ENCODE measurements around the gene ENO2.

The ENO2 gene

DNA sequence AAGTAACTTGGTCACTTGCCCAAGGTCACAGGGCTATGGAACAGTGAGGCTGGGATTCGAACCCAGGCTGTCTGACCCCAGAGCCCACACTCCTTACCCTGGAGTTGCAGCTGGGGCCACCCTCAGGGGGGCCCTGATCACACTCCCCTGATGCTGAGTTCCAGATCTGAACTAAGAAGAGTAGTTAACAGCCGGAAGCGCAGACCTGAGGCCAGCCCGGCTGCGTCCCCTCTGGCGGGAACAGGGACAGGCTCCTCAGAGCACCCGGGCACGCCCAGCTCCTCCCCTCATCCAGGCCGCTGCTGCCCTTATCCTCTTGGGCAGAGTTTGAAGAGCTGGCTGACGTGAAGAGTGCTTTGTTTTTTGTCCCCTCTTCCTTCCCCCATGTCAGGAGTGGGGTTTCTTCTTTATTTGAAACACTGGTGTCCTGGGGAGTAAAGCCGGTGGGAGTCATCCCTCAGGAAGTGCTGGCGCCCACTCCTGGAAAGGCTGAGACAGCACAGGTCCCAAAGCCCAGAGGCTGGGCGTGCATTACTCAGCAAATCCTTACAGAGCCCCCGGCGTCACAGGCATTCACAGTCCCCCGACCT lies 47.4 kb downstream of the ENO2 start:
- no peaks in the 10 kb centered on the region for H3K27me3 ChIP-seq (replicated peaks)
- TF ChIP-seq, protein P1, sequence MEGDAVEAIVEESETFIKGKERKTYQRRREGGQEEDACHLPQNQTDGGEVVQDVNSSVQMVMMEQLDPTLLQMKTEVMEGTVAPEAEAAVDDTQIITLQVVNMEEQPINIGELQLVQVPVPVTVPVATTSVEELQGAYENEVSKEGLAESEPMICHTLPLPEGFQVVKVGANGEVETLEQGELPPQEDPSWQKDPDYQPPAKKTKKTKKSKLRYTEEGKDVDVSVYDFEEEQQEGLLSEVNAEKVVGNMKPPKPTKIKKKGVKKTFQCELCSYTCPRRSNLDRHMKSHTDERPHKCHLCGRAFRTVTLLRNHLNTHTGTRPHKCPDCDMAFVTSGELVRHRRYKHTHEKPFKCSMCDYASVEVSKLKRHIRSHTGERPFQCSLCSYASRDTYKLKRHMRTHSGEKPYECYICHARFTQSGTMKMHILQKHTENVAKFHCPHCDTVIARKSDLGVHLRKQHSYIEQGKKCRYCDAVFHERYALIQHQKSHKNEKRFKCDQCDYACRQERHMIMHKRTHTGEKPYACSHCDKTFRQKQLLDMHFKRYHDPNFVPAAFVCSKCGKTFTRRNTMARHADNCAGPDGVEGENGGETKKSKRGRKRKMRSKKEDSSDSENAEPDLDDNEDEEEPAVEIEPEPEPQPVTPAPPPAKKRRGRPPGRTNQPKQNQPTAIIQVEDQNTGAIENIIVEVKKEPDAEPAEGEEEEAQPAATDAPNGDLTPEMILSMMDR (IDR thresholded peaks at IDR 0.05; ENCODE audit: low read depth, low read length, missing control alignments), result peak; percentile 78
- peak; percentile 74 for DNase-seq
- H3K36me3 ChIP-seq (replicated peaks), result peaks cover 23% of the 10 kb centered on the region
- peak overlapping the region; percentile 45 for H3K4me3 ChIP-seq (ENCODE audit: low read depth, low read length)
- peak overlapping the region; percentile 31 for H3K27ac ChIP-seq
- in situ Hi-C loops (cut with HindIII; ENCODE audit: low pct_ligation_motif_present, low sequenced_read_pairs), result no loop called here

DNA sequence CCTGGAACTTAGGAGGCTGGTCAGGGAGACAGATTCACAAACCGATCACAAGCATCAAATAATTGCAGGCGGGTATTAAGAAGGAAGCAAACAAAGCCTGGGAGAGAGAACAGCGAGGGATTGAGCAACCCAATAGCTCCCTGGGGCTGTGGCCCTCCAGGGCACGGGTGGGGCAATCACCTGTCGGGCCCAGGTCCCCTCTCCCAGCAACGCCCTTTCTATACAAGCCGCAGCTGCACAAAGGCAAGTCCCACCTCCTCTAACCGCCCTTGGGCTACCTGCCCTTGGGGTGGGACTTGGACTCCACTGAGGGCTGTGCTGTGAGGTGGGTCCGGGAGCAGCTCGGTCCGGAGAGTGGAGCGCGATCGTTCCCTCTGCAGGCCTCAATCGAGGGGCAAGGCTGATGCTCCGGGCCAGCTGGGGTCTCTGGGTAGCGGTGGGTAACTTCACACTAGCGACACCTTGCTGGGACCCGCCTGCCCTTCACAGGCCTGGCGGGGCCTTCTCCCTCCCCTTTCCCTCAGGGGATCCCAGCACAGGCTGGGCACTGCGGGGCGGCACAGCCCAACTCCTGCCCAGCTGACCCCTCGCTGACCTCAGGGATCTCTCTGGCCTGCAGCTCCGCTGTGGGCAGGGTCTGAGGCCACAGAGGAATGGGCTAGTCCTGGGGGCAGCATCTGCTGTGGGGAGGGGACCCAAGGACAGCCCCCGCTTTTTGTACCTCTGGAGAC lies 48.1 kb downstream of the ENO2 start:
- H3K27ac ChIP-seq, result peak overlapping the region; percentile 31
- TF ChIP-seq, protein P1 (IDR thresholded peaks at IDR 0.05; ENCODE audit: low read depth, low read length, missing control alignments), result no peak
- no peaks in the 10 kb centered on the region for H3K27me3 ChIP-seq (replicated peaks)
- H3K4me3 ChIP-seq (ENCODE audit: low read depth, low read length), result no peak overlapping the region
- peaks cover 29% of the 10 kb centered on the region for H3K36me3 ChIP-seq (replicated peaks)
- in situ Hi-C loops (cut with HindIII; ENCODE audit: low pct_ligation_motif_present, low sequenced_read_pairs), result no loop called here
- DNase-seq, result no peak

DNA sequence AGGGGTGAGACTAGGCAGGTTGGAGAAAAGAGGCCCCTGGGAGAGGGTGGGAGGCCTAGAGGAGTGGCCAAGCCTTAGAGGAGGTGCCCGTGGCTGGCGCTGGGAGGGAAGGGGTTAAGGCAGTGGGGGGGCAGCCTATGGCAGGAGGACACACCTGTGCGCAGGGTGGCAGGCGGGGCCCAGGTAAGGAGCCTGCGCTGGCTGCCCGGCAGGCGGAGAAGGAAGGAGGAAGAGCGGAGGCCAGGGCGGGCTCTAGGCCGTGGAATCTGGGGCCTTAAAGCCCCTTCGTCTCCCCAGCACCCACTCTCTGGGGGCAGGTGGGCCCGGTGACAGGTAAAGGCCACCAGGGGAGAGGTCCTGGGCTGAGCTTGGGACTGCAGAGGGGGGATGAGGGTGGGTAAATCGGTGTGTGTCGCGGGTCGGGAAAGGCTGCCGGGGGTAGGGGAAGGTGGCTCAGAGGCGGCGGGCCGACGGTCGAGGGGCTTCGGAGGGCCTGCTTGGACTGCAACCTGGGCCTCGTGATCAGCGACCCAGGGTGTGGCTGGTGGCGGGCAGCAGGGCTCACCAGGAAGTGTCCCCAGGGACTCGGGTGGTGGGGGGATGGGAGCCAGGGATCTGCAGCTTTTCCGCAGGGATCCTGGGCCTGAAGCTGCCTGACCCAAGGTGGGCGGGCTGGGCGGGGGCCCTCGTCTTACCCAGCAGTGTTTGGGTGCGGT lies 48.8 kb downstream of the ENO2 start:
- in situ Hi-C loops (cut with HindIII; ENCODE audit: low pct_ligation_motif_present, low sequenced_read_pairs), result no loop called here
- H3K4me3 ChIP-seq (ENCODE audit: low read depth, low read length), result no peak overlapping the region
- TF ChIP-seq, protein P1 (IDR thresholded peaks at IDR 0.05; ENCODE audit: low read depth, low read length, missing control alignments), result no peak
- H3K36me3 ChIP-seq (replicated peaks), result peaks cover 36% of the 10 kb centered on the region
- DNase-seq, result no peak
- no peaks in the 10 kb centered on the region for H3K27me3 ChIP-seq (replicated peaks)
- no peak overlapping the region for H3K27ac ChIP-seq

DNA sequence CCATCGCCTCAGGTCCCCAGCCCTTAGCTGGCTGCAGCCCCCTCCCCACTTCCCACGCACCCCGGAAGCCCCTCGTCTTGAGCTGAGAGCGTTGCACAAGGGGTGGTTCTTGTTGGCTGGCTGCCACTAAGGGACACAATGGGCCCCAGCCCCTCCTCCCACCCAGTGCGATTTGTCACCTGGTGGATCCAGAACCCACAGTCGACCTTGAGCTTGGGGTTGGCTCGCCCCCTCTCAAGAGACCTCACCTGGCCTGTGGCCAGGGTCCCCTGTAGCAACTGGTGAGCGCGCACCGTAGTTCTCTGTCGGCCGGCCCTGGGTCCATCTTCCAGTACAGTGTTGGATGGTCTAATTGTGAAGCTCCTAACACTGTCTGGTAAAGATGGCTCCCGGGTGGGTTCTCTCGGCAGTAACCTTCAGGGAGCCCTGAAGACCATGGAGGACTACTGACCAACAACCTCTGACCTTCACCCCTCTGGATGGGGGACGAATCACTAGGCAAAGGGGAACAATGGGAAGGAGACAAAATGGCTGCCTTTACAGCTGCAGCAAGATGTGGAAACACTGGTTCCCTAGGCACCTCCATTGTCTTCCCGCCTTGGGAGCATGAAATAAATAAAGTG lies 49.5 kb downstream of the ENO2 start:
- DNase-seq, result no peak
- in situ Hi-C loops (cut with HindIII; ENCODE audit: low pct_ligation_motif_present, low sequenced_read_pairs), result no loop called here
- TF ChIP-seq, protein P1 (IDR thresholded peaks at IDR 0.05; ENCODE audit: low read depth, low read length, missing control alignments), result no peak
- Histone ChIP-seq H3K27me3 (replicated peaks) (no peaks in the 10 kb centered on the region), H3K27ac (no peak overlapping the region), H3K36me3 (replicated peaks) (peaks cover 44% of the 10 kb centered on the region), H3K4me3 (ENCODE audit: low read depth, low read length) (no peak overlapping the region)

DNA sequence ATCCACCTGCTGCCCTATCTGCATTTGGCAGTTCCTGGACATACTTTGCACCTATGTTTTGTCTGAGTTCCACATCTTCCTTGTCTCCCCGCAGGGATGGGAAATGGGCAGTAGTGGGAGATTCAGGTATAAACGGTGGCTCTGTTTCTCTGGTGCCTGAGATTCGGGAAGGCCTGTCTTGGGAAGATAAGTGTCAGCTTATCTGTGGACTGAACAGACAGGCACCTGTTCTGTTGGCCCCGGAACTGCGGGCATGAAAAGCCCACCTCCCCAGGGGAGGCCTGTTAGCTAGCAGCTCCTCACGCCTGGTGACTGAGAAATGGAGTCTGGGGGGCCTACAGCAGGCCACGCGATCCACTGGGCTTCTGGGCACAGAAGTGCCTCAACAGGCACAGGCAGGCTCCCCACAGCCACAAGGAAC lies 50.2 kb downstream of the ENO2 start:
- Histone ChIP-seq H3K4me3 (ENCODE audit: low read depth, low read length) (no peak overlapping the region), H3K36me3 (replicated peaks) (peaks cover 45% of the 10 kb centered on the region), H3K27me3 (replicated peaks) (no peaks in the 10 kb centered on the region), H3K27ac (no peak overlapping the region)
- no peak for DNase-seq
- TF ChIP-seq, protein P1 (IDR thresholded peaks at IDR 0.05; ENCODE audit: low read depth, low read length, missing control alignments), result no peak
- in situ Hi-C loops (cut with HindIII; ENCODE audit: low pct_ligation_motif_present, low sequenced_read_pairs), result no loop called here
